ENCODE measurements around the gene USP15. TPM values are rescaled to one million over a fixed set of nuclear protein-coding genes. Genes with fewer than 3 reads are reported as not detected.

The USP15 gene
- total RNA-seq, 2 donors from 2014 or later: 27.9 to 29.1 TPM

DNA sequence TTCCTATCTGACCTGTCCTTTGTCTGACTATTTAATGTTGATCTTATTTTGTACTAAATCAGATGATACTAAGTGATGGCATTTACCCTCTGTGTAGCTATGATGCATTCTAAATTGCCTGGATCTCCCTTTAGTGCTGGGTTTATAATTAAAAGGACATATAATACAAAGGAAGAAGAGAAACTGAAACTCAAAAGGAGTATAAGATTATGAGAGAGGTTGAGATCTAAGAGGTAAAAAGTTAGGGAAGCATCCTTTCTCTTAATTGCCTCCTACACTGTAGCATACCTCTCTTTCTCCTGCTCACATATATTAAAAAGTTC, 119.5 kb downstream of the USP15 start:
- no peaks in the 10 kb centered on the region for H3K4me1 ChIP-seq (ENCODE audit: control insufficient read depth, insufficient read depth, low read length)
- no peak overlapping the region for H3K27ac ChIP-seq (ENCODE audit: low read depth, low read length)
- H3K9ac ChIP-seq (ENCODE audit: extremely low read depth, low read length, poor library complexity, severe bottlenecking): no peak overlapping the region
- H3K36me3 ChIP-seq (ENCODE audit: control insufficient read depth, insufficient read depth, low read length): peaks cover 8% of the 10 kb centered on the region
- H3K9me3 ChIP-seq (ENCODE audit: control insufficient read depth, low read length): no peaks in the 10 kb centered on the region
- Mint-ChIP-seq H3K4me3 (no peak overlapping the region), H3K36me3 (ENCODE audit: low read depth) (no peaks in the 10 kb centered on the region), H3K4me1 (no peaks in the 10 kb centered on the region), H3K9me3 (no peaks in the 10 kb centered on the region), H3K27me3 (ENCODE audit: insufficient read depth) (no peaks in the 10 kb centered on the region), H3K27ac (no peak overlapping the region)
- no peak overlapping the region for H3K4me3 ChIP-seq (ENCODE audit: low read length)
- no peak for DNase-seq
- TF ChIP-seq, protein P1, sequence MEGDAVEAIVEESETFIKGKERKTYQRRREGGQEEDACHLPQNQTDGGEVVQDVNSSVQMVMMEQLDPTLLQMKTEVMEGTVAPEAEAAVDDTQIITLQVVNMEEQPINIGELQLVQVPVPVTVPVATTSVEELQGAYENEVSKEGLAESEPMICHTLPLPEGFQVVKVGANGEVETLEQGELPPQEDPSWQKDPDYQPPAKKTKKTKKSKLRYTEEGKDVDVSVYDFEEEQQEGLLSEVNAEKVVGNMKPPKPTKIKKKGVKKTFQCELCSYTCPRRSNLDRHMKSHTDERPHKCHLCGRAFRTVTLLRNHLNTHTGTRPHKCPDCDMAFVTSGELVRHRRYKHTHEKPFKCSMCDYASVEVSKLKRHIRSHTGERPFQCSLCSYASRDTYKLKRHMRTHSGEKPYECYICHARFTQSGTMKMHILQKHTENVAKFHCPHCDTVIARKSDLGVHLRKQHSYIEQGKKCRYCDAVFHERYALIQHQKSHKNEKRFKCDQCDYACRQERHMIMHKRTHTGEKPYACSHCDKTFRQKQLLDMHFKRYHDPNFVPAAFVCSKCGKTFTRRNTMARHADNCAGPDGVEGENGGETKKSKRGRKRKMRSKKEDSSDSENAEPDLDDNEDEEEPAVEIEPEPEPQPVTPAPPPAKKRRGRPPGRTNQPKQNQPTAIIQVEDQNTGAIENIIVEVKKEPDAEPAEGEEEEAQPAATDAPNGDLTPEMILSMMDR (conservative IDR thresholded peaks at IDR 0.05): no peak
- no peaks in the 10 kb centered on the region for H3K27me3 ChIP-seq (ENCODE audit: control insufficient read depth, insufficient read depth, low read length, poor library complexity, severe bottlenecking)

DNA sequence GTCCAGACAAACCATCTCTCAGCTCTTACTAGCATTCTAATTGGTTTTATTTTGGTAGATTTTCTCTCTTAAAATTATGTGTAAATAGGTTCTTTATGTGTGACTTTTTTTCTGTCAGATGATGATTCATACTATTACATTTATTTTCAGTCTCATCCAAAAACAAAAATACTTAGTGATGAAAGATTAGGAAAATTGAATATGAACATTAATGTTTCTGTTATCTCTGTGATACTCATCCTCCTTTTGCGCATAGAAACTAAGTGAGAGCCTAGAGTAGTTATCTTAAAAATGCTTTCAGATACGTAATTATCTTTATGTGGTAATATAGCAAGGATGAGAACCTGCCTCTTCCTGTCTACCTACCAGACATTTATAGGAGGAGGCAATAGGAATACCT, 122.3 kb downstream of the USP15 start:
- Mint-ChIP-seq H3K4me3 (no peak overlapping the region), H3K9me3 (no peaks in the 10 kb centered on the region), H3K27ac (no peak overlapping the region), H3K27me3 (ENCODE audit: insufficient read depth) (no peaks in the 10 kb centered on the region), H3K4me1 (no peaks in the 10 kb centered on the region), H3K36me3 (ENCODE audit: low read depth) (no peaks in the 10 kb centered on the region)
- no peaks in the 10 kb centered on the region for H3K27me3 ChIP-seq (ENCODE audit: control insufficient read depth, insufficient read depth, low read length, poor library complexity, severe bottlenecking)
- no peaks in the 10 kb centered on the region for H3K9me3 ChIP-seq (ENCODE audit: control insufficient read depth, low read length)
- no peak for DNase-seq
- H3K27ac ChIP-seq (ENCODE audit: low read depth, low read length): no peak overlapping the region
- peaks cover 16% of the 10 kb centered on the region for H3K36me3 ChIP-seq (ENCODE audit: control insufficient read depth, insufficient read depth, low read length)
- H3K4me3 ChIP-seq (ENCODE audit: low read length): no peak overlapping the region
- TF ChIP-seq, protein P1 (conservative IDR thresholded peaks at IDR 0.05): no peak
- H3K4me1 ChIP-seq (ENCODE audit: control insufficient read depth, insufficient read depth, low read length): no peaks in the 10 kb centered on the region
- no peak overlapping the region for H3K9ac ChIP-seq (ENCODE audit: extremely low read depth, low read length, poor library complexity, severe bottlenecking)
- 100% methylated on average over 1 to 2 of the region's 2 CpGs for WGBS, 2 experiments (ENCODE audit: insufficient coverage in 1 of 2, insufficient read length in 1 of 2)

DNA sequence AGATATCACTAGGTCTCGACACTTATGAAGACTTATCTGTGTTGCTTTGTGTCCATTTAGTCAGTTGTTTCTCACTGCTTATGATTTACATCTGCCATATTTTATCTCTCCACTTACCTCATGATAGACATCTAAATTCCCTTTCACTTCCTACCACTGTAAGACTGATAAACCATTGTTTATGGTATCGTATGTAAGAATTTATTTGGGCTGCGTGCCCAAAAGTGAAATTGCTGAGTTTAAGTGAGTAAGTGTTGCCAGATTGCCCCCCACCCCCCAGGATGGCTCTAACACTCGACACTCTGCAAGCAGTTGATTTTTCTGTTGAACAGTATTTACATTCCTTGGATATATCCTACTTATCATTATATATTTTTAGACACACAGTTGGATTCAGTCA, 136.5 kb downstream of the USP15 start:
- Histone ChIP-seq H3K27ac (ENCODE audit: low read depth, low read length) (no peak overlapping the region), H3K4me3 (ENCODE audit: low read length) (no peak overlapping the region), H3K36me3 (ENCODE audit: control insufficient read depth, insufficient read depth, low read length) (peaks cover 36% of the 10 kb centered on the region), H3K9ac (ENCODE audit: extremely low read depth, low read length, poor library complexity, severe bottlenecking) (no peak overlapping the region), H3K9me3 (ENCODE audit: control insufficient read depth, low read length) (no peaks in the 10 kb centered on the region), H3K4me1 (ENCODE audit: control insufficient read depth, insufficient read depth, low read length) (no peaks in the 10 kb centered on the region), H3K27me3 (ENCODE audit: control insufficient read depth, insufficient read depth, low read length, poor library complexity, severe bottlenecking) (no peaks in the 10 kb centered on the region)
- no peak overlapping the region for H3K4me3 Mint-ChIP-seq
- TF ChIP-seq, protein P1 (conservative IDR thresholded peaks at IDR 0.05): no peak
- H3K9me3 Mint-ChIP-seq: no peaks in the 10 kb centered on the region
- H3K27ac Mint-ChIP-seq: no peak overlapping the region
- no peaks in the 10 kb centered on the region for H3K4me1 Mint-ChIP-seq
- peaks cover 25% of the 10 kb centered on the region for H3K36me3 Mint-ChIP-seq (ENCODE audit: low read depth)
- no peaks in the 10 kb centered on the region for H3K27me3 Mint-ChIP-seq (ENCODE audit: insufficient read depth)
- WGBS, 2 experiments (ENCODE audit: insufficient coverage in 1 of 2, insufficient read length in 1 of 2): 83 to 92% methylated on average over 1 to 4 of the region's 4 CpGs
- no peak for DNase-seq

Measured in endodermal cell (in vitro differentiated cells).